GM19099 (cell line): ENCODE measurements around the gene TMEM248.

Source experiments
- POLR2A ChIP-seq: IDR thresholded peaks from 3 replicates; pipeline ENCODE4 v1.6.1; 2011; ENCODE audit warnings: low read depth; ENCODE audit not compliant: insufficient read length; ENCODE audit errors: extremely low read depth

TMEM248 gene

GRCh38 chr7:66967029-66967428 is 46.0 kb downstream of the TMEM248 start:
- TF ChIP-seq POLR2A = no peak

- no peak for TF ChIP-seq POLR2A
Observed at GRCh38 chr7:66970310-66970709, 49.3 kb downstream of the TMEM248 start.

DNA sequence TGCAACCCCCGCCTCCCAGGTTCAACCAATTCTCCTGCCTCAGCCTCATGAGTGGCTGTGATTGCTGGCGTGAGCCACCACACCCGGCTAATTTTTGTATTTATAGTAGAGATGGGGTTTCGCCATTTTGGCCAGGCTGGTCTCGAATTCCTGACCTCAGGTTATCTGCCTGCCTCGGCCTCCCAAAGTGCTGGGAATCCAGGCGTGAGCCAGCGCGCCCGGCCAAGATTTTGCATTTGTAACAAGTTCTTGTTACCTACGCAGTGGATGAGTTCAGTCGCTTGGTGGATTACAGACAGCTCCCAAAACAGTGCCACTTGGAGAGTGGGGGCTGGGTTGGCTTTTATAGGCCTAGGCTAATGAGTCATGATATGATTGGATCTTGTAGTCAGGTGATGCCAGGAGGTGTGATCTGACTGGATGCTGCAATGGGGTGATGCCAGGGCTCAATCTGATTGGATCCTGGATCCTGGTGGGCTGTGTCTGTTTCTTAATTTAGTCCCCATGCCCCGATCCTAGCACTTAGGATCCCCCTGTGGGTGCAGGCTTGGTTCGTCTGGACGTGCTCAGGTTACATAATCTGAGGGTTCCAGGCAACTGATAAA is 54.1 kb downstream of the TMEM248 start:
- TF ChIP-seq POLR2A = no peak

DNA sequence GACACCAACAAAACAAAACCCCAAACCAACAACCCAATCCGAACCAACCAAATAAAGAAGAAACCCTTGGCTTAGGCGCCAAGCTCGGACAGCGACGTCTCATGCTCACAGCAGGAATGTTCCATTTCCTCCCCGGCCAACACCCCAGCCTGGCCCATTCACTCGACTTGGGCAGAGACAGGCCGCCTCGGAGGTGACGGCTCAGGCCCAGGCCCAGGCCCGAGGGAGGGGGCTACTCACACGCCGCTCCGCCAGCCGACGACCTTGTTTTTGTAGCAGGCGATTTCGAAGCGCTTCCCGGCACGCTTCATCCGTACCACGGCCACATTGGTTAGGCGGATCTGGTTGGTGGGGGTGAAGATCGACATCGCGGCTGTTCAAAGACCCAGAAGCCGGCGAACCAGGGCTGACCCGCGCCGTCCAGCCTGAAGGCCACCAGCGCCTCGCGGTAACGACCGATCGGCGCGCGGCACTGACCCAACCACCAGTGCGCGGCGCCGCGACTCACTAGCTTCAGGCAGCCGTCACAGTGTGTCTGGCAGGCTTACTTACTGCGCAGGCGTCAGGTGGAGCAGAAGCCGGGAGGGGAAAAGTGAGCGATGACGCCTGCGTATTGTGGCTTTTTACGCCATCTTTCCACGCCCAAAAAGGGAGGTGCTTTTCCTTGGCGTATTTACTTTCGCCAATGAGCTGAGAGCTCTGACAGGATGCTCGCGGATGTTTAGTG is 74.2 kb downstream of the TMEM248 start, which contains the start of gene SBDS:
SBDS (minus strand) TSS at position 537 of the 727 bp plus-strand sequence; CDS start at position 368, 169 bp downstream.
- peak; percentile 88 for TF ChIP-seq POLR2A

- TF ChIP-seq POLR2A = peak; percentile 88
Observed at GRCh38 chr7:66996444-66997191, 75.6 kb downstream of the TMEM248 start, which contains the start of gene TYW1. TYW1 (plus strand) TSS chr7:66996833; CDS start chr7:66996979, 146 bp downstream.

DNA sequence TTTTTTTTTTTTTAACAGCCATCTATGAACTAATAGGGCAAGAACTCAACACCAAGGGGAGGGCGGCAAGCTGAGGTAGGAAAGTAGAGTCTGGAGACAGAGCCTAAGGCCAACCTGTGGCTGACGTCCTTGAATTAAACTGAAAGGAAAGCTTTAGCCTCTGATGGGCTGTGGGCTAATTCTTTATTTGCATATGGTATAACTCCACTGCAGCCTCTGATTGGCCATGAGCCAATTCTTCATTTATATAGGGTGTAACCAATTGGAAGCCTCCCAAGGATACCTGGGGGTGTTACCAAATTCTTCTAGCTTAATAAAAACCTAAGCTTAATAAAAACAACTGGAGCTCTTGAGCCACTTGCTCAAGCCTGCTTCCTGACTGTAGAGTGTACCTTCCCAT is 85.9 kb downstream of the TMEM248 start:
- TF ChIP-seq POLR2A = no peak
